Body of pancreas (tissue), 4 donors: Measurements from ENCODE around the gene C19orf25.

ENCODE experiments used
- CTCF ChIP-seq, 7 experiments: fragments of 450-650 bp in 4 of 7; fragments of 200-600 bp in 3 of 7; sonication (generic) in 3 of 7; IDR thresholded peaks; one replicate each; pipeline ENCODE4 v1.5.1; 2016 to 2019; ENCODE audit warnings: antibody characterized with exemption in 7 of 7
- POLR2A ChIP-seq, 3 donors: fragments of 450-650 bp; IDR thresholded peaks; one replicate each; pipeline ENCODE4 v1.6.1; 2016; ENCODE audit warnings: antibody characterized with exemption in 3 of 3, mild to moderate bottlenecking in 2 of 3

- TF ChIP-seq CTCF (IDR thresholded peaks at IDR 0.05): no peak
- no peak for TF ChIP-seq POLR2A (IDR thresholded peaks at IDR 0.05)
Observed at GRCh38 chr19:1526066-1526778, 47.2 kb upstream of the C19orf25 start.
